GM19035 (cell line): ENCODE measurements around the gene ZBTB21.

Source experiments
- ATAC-seq: cut with Tn5 transposase; IDR thresholded peaks from one replicate; pipeline ENCODE4 v1.9.1; 2021; ENCODE audit not compliant: unreplicated experiment

Gene ZBTB21

DNA sequence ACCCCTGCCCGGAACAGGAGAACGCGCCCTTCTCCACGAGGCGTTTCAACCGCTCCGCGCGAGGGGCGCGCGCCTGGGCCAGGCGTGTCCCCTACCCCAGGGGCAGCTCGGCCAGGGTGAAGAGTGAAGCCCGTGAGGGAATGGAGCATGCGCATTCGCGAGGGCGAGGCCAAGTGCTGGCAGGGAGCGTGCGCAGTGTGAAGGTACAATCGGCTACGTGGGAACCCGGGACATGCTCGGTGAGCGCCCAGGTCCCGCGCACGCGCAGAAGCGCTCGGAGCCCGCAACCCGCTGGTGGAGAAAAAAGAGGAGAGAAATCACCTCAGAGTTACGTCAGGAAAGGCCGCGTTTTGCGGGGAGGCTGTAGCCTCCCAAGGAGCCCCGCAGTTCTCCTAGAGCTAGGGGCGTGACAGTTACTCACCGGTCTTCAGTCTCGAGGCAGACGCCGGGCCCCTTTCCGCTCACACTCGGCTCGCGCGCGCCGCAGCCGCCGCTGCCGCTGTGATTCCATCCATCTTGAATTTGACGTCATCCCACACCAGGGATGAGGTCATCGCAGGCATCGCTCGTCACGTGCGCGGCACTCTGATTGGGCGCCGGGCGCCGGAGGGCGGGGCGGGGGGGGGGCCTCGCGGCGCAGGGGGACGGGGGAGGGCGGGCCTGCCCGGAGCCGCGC is at the start of gene ZBTB21:
ZBTB21 (minus strand) TSS at position 530 of the 676 bp plus-strand sequence. CDS start 16,265 bp downstream, outside the sequence.
- ATAC-seq = peak; percentile 65

- no peak for ATAC-seq
These were observed 49.6 kb upstream of the ZBTB21 start for GRCh38 chr21:42059721-42060120.

GRCh38 chr21:42059141-42059540 is 49.0 kb upstream of the ZBTB21 start:
- ATAC-seq = no peak

DNA sequence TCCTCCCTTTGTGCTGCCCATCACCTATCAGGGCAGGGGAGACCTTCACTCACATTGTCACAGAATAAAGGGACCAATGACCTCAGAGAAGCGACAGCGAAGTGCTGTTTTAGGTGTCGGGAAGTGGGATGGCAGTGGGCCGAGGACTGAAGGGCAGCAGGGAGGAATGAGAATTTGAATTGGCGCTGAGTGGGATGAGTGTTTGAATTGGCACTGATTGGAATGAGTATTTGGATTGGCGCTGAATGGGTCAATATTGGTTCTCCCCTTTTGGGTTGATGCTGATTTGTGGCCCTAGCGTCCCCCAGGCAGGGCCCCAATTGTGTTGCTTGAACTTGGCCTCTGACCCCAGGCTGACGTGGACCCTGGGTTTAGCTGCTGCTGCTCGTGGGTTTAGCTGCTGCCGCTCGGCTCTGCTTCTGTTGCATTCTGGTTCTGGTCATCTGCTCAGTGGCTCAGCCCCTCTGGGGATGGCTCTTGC is 48.5 kb upstream of the ZBTB21 start:
- no peak for ATAC-seq

DNA sequence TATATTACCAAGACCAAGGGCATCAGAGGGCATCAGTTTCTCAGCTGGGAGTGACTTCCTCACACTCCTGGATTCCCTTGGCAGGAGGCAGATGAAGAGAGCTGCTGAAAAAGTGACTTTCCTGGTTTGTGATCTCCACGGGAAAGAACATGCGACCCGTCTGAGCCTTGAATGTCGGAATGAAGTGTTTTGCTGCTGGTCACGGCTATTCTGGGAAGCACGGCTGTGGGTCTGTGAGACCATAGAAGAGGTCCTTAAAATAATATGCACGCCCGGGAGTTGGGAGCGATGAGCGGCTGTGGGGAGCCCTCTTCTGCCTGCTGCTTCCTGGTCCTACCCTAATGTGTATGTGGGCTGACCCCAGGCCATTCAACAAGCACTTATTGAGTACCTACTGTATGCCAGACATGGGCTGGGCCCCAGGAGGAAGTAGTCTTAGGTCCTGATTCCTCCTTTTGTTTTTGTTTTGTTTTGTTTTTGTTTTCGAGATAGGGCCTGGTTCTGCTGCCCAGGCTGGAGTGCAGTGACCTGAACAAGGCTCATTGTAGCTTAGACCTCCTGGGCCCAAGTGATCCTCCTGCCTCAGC is 47.8 kb upstream of the ZBTB21 start:
- no peak for ATAC-seq

DNA sequence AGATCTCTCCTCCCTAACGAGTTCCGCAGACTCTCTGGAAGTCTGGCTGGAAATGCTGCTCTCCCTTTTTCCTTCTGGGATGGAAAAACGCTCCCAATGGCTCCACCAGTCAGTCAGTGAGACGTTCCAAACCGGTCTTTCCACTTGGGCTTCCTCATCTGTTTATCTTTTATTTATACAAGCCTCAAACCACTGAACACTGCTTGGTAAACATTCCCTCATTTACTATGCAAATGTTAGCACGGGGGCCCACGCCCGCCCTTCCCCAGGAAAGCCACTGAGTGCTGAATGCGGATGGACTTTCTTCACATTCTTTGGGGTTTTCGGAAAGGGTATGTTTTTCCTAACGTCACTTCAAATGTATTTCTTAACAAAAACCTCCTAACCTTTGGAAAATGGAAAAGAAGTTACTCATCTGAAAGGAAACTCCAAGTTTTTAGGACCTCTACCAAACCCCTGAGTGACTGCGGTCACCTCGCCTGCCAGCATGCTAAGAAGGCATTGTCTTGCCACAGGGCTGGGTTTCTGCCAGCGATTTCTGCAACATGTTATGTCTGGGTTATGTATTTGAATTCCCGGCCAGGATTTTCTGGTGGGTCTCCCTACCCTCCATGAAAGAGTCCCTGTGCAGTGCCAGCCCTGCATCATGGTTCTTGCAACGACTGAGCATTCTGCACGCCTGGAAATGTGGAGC is 47.0 kb upstream of the ZBTB21 start:
- no peak for ATAC-seq

- ATAC-seq = no peak
These were observed 46.3 kb upstream of the ZBTB21 start for GRCh38 chr21:42056468-42056867.

DNA sequence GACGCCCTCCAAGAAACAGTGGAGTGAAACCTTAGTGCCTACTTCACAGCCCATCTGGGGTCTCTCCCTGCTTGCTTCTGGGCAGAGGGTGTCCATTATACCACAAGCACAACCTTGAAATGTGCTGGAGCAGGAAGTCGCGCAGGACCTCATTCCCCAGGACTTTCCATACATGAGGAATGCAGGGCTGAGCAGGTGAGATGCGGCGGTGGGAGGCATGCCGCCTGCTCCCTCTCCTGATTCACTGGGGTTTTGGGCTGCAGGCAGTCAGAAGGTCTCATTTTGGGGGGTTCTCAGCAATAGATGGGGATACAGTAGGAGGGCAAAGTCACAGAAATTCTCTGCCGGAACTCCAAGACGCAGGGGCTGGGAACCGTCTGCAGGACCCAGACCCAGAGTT is 45.3 kb upstream of the ZBTB21 start:
- ATAC-seq = no peak

GRCh38 chr21:42051788-42052187 is 41.6 kb upstream of the ZBTB21 start:
- no peak for ATAC-seq

GRCh38 chr21:42049578-42050430 is 39.6 kb upstream of the ZBTB21 start:
- no peak for ATAC-seq

GRCh38 chr21:42048870-42049577 is 38.9 kb upstream of the ZBTB21 start:
- ATAC-seq = no peak

GRCh38 chr21:42047821-42048613 is 37.9 kb upstream of the ZBTB21 start:
- no peak for ATAC-seq

- ATAC-seq = no peak
These were observed 34.8 kb upstream of the ZBTB21 start for GRCh38 chr21:42044871-42045495.

GRCh38 chr21:42043961-42044360 is 33.8 kb upstream of the ZBTB21 start:
- ATAC-seq = no peak

DNA sequence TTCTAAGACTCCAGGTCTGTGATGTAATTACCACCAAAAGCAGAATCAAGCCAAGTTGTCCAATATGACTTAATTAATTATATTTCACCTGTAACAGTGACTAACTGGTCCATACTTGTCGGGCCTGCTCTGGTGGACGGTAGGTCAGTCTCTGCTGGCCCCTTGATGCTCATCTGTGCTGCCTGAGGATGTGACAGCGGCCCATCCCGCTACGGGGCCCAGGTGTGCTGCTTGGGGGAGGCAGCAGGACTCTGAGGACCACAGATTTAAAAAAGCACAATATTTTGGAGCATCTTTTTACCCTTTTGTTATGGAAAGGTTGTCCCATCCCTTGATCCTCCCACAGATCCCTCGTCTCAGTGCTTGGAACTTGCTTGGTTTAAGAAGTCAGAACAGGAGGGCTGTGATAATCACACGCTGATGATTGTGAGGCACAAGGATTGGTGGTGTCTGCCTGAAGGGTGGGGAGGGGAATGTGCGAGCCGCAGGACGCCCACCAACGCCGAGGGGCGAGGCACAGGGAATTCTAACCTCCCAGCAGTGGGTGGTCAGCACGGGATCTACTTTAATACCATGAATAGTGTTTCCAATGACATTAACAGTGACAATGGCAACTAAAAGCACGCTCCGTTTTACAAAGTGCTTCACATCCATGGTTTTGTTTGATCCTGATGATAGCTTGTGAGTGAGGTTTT is 33.2 kb upstream of the ZBTB21 start:
- no peak for ATAC-seq

DNA sequence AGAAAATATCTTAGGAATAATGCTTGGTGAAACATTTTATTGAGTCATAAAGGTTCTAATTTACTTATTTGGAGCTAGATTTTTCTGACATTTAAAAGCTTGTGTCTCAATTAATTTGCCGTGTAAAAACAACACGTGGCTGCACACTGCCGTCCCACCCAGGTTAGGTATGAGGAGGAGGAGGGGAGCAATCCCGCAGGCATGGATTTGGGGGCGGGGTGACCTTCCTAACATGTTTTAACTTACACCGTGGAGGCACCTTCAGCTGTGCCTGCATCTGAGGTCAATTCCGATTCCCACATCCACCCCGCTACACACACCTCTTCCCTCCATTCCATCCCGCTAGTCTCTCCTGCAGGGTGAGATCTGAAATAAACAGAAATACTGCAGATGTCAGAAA is 32.5 kb upstream of the ZBTB21 start:
- ATAC-seq = no peak

- ATAC-seq = no peak
These were observed 31.6 kb upstream of the ZBTB21 start for GRCh38 chr21:42041711-42042110.

DNA sequence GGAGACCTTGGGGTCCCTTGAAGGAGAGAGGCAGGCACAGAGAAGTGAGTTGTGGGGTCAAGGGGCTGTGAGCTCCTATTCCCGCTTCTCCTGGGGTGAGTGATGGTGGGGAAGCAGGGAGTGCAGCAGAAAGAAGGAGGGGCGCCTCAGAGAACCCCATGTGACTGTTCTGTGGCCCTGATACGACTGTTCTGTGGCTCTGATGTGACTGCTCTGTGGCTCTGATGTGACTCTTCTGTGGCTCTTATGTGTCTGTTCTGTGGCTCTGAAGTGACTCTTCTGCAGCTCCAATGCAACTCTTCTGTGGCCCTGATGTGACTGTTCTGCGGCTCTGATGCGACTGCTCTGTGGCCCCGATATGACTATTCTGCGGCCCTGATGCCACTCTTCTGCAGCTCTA is 31.1 kb upstream of the ZBTB21 start:
- ATAC-seq = no peak
